Peyer's patch (tissue), 4 donors: ENCODE results near the gene SYNE2.

Experiments
- CTCF ChIP-seq, 6 experiments: fragments of 450-650 bp in 4 of 6; fragments of 200-600 bp in 2 of 6; sonication (generic) in 1 of 6; IDR thresholded peaks; one replicate each; pipeline ENCODE4 v1.5.1; 2017 to 2019; ENCODE audit warnings: antibody characterized with exemption in 6 of 6, mild to moderate bottlenecking in 3 of 6, moderate library complexity in 1 of 6
- POLR2A ChIP-seq, 2 donors: fragments of 450-650 bp; IDR thresholded peaks; one replicate each; pipeline ENCODE4 v1.5.1; 2017; ENCODE audit warnings: antibody characterized with exemption in 2 of 2, mild to moderate bottlenecking in 2 of 2, moderate library complexity in 2 of 2

- TF ChIP-seq POLR2A (IDR thresholded peaks at IDR 0.05) (no peak), CTCF (IDR thresholded peaks at IDR 0.05) (no peak)
These were observed 208.3 kb downstream of the SYNE2 start for GRCh38 chr14:64061115-64061514.
